Nephron (organoid): ENCODE data around the gene IGF2BP2.

Experiments
- H3K27ac Mint-ChIP-seq, 3 experiments: 2 replicates each; pipeline ENCODE4 v1.8.0; 2020; ENCODE audit warnings: mixed read lengths in 3 of 3, mild to moderate bottlenecking in 2 of 3, moderate library complexity in 1 of 3
- H3K27me3 Mint-ChIP-seq: 2 replicates; pipeline ENCODE4 v1.8.0; 2021; ENCODE audit warnings: low read depth, mild to moderate bottlenecking, moderate library complexity, mixed read lengths
- H3K36me3 Mint-ChIP-seq: 2 replicates; pipeline ENCODE4 v1.8.0; 2020; ENCODE audit warnings: low read depth, mixed read lengths
- H3K4me1 Mint-ChIP-seq: 2 replicates; pipeline ENCODE4 v1.8.0; 2020; ENCODE audit warnings: mixed read lengths
- H3K4me3 Mint-ChIP-seq, 3 experiments: 2 replicates each; pipeline ENCODE4 v1.8.0; 2020; ENCODE audit warnings: mild to moderate bottlenecking in 3 of 3, mixed read lengths in 3 of 3, moderate library complexity in 2 of 3
- H3K9me3 Mint-ChIP-seq: 2 replicates; pipeline ENCODE4 v1.8.0; 2020; ENCODE audit warnings: mixed read lengths
- TF ChIP-seq, protein P1 (sequence below), 3 experiments: fragments of 200-600 bp; sonication (generic); IDR thresholded peaks; one replicate each; pipeline ENCODE4 v1.5.0; 2021; ENCODE audit warnings: antibody characterized with exemption in 3 of 3; ENCODE audit not compliant: unreplicated experiment in 3 of 3

Gene IGF2BP2

DNA sequence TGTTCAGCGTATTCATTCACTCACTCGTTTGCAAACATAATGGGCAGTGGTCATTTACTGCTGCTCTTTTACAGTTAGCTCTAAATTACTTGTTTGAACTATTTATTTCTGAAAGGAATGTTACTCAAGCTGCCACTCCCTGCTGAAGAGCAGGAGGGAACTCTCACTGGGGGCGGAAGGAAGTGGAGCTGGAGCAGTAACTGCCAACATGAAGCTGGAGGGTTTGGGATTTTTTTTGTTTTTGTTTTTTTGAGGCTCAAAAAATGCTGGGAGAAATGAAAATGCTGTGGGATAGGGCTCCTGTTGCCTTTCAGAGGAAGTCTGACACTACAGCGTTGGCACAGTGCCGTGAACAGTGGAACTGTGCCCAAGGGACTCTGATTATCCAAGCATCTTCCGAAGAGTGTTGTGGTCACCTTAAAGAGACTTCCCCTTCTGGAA, 194.6 kb downstream of the IGF2BP2 start:
- H3K9me3 Mint-ChIP-seq: no peaks in the 10 kb centered on the region
- H3K4me3 Mint-ChIP-seq: no peak overlapping the region
- peak overlapping the region in 2 of 3 experiments; percentile 41 to 56 for H3K27ac Mint-ChIP-seq
- peaks cover 3% of the 10 kb centered on the region for H3K27me3 Mint-ChIP-seq
- TF ChIP-seq, protein P1, sequence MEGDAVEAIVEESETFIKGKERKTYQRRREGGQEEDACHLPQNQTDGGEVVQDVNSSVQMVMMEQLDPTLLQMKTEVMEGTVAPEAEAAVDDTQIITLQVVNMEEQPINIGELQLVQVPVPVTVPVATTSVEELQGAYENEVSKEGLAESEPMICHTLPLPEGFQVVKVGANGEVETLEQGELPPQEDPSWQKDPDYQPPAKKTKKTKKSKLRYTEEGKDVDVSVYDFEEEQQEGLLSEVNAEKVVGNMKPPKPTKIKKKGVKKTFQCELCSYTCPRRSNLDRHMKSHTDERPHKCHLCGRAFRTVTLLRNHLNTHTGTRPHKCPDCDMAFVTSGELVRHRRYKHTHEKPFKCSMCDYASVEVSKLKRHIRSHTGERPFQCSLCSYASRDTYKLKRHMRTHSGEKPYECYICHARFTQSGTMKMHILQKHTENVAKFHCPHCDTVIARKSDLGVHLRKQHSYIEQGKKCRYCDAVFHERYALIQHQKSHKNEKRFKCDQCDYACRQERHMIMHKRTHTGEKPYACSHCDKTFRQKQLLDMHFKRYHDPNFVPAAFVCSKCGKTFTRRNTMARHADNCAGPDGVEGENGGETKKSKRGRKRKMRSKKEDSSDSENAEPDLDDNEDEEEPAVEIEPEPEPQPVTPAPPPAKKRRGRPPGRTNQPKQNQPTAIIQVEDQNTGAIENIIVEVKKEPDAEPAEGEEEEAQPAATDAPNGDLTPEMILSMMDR (IDR thresholded peaks at IDR 0.05; ENCODE audit: unreplicated experiment in 3 of 3): no peak
- peaks cover 39% of the 10 kb centered on the region for H3K36me3 Mint-ChIP-seq
- peaks cover 12% of the 10 kb centered on the region for H3K4me1 Mint-ChIP-seq

DNA sequence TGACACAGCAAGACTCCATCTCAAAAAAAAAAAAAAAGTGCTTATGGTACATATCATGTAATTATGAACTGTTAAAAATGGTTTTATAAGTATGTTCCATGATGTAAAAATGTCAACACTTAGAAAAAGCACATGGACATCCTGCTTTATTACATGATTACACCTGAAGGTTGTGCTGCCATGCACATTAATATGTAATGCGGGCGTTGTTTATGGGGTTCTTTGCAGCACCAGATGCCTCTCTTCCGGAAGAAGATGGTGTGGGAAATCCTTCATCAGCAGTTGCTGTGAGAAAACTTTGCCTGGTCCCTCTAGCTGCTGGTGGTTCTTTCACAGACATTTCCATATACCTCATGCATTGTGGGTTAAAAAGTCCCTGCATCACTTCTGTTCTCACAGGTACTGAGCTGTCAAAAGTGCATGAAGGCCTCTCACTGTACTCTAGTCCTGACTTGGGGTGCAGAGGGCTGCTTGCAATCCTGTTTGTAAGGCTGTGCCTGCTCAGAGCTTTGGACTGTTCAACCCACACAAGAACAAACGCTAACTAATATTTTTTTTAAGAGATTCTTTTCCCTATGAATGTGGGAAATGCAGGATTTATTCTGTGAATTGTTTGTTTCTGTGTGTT, 195.2 kb downstream of the IGF2BP2 start:
- H3K4me1 Mint-ChIP-seq: peaks cover 12% of the 10 kb centered on the region
- peak overlapping the region in 2 of 3 experiments; percentile 41 to 56 for H3K27ac Mint-ChIP-seq
- no peaks in the 10 kb centered on the region for H3K9me3 Mint-ChIP-seq
- peaks cover 3% of the 10 kb centered on the region for H3K27me3 Mint-ChIP-seq
- peaks cover 43% of the 10 kb centered on the region for H3K36me3 Mint-ChIP-seq
- H3K4me3 Mint-ChIP-seq: no peak overlapping the region
- TF ChIP-seq, protein P1 (IDR thresholded peaks at IDR 0.05; ENCODE audit: unreplicated experiment in 3 of 3): no peak

DNA sequence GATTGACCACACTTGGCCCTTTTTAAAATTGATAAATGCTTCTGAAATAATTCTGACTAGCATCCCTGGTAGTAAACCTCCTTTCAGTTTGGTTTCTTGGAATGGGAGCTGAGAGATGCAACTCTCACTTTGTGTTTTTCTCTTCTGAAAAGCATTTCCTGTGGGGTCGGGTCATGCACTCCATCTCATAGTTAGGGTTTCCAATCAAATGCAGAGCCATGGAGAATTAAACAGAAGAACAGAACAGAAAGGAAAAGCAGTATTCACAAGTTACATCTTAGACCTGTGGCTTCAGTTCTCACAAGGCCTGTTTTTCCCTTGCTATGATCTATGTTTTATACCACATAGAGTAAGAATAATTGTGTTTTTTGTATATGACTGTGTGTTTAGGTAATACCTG, 199.1 kb downstream of the IGF2BP2 start:
- no peaks in the 10 kb centered on the region for H3K27me3 Mint-ChIP-seq
- H3K36me3 Mint-ChIP-seq: peaks cover 55% of the 10 kb centered on the region
- TF ChIP-seq, protein P1 (IDR thresholded peaks at IDR 0.05; ENCODE audit: unreplicated experiment in 3 of 3): no peak
- no peak overlapping the region for H3K27ac Mint-ChIP-seq
- peaks cover 7% of the 10 kb centered on the region for H3K4me1 Mint-ChIP-seq
- no peaks in the 10 kb centered on the region for H3K9me3 Mint-ChIP-seq
- no peak overlapping the region for H3K4me3 Mint-ChIP-seq

DNA sequence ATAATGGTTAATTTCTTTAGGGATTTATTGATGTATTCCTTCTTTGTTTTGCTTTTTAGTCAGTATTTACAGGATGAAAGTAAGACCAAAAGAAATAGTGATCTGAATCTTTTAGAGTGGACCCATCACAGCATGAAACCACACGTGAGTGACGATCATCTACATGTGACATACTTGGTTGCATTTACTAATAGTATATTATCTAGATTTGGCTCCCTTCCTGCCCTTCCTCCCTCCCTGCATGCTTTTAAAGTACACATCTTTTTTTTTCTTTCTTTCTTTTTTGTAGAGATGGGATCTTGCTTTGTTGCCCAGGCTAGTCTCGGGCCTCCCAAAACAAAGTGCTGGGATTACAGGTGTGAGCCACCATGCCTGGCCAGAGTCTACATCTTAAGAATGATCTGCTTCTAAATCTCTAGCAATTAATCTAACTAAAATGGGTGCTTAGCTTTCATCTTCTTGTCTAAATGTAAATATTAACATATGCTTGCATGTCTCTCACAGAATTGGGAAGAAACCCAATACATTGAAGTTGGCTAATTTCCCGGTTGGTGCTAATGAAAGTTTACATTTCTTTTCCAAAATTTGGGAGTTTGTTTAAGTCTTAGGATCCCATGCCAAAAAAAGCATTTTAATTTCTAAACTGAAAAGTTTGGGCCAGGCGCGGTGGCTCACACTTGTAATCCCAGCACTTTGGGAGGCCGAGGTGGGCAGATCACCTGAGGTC, 200.7 kb downstream of the IGF2BP2 start:
- H3K27me3 Mint-ChIP-seq: no peaks in the 10 kb centered on the region
- TF ChIP-seq, protein P1 (IDR thresholded peaks at IDR 0.05; ENCODE audit: unreplicated experiment in 3 of 3): no peak
- H3K4me3 Mint-ChIP-seq: no peak overlapping the region
- no peaks in the 10 kb centered on the region for H3K4me1 Mint-ChIP-seq
- no peaks in the 10 kb centered on the region for H3K9me3 Mint-ChIP-seq
- H3K36me3 Mint-ChIP-seq: peaks cover 48% of the 10 kb centered on the region
- no peak overlapping the region for H3K27ac Mint-ChIP-seq

DNA sequence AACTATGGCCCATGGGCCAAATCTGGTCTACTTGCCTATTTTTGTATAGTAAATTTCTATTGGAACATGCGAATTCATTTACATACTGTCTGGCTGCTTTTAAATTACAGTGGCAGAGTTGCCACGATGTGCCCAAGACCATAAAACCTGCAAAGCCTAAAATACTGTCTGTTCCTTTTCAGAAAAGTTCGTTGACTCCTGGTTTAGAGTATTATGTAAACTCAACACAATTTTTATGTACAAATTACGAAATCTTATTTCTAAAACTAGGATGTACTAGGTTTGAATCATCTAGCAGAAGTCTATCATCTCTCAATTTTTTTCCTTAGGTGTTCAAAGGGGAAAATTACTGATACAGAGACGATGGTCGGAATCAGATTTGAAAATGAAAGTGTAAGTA, 211.8 kb downstream of the IGF2BP2 start:
- Mint-ChIP-seq H3K27me3 (no peaks in the 10 kb centered on the region), H3K4me1 (no peaks in the 10 kb centered on the region), H3K36me3 (peaks cover 60% of the 10 kb centered on the region), H3K9me3 (no peaks in the 10 kb centered on the region), H3K4me3 (no peak overlapping the region), H3K27ac (no peak overlapping the region)
- TF ChIP-seq, protein P1 (IDR thresholded peaks at IDR 0.05; ENCODE audit: unreplicated experiment in 3 of 3): no peak
